Calu3 (cell line): Measurements from ENCODE around the gene ZIC4. TPM values are rescaled to one million over a fixed set of nuclear protein-coding genes. Genes with fewer than 3 reads are reported as not detected.

Source experiments
- BruUV-seq: library from RNA; stranded (reverse); fragments of 400-500 nt; replicated peaks from 2 replicates; lab custom pipeline; 2021; lab: Mats Ljungman, UMichigan
- CTCF ChIA-PET: fragments of 300-600 bp; sonication (Branson Sonifier 250); formaldehyde crosslinking; loops from one replicate; lab custom pipeline; 2022; ENCODE audit warnings: antibody characterized with exemption; lab: Charles Lee
- DNase-seq: peaks from one replicate; pipeline ENCODE4 v3.0.0; 2022
- H3K27ac Mint-ChIP-seq: one replicate; pipeline ENCODE4 v1.8.0; 2022; ENCODE audit warnings: mixed read lengths; ENCODE audit not compliant: unreplicated experiment
- H3K27me3 Mint-ChIP-seq: one replicate; pipeline ENCODE4 v1.8.0; 2022; ENCODE audit warnings: mixed read lengths; ENCODE audit not compliant: unreplicated experiment
- H3K36me3 Mint-ChIP-seq: one replicate; pipeline ENCODE4 v1.8.0; 2022; ENCODE audit warnings: mild to moderate bottlenecking, moderate library complexity, mixed read lengths; ENCODE audit not compliant: insufficient read depth, unreplicated experiment
- H3K4me1 Mint-ChIP-seq: one replicate; pipeline ENCODE4 v1.8.0; 2022; ENCODE audit warnings: mild to moderate bottlenecking, low read depth, mixed read lengths; ENCODE audit not compliant: unreplicated experiment
- H3K4me3 Mint-ChIP-seq: one replicate; pipeline ENCODE4 v1.8.0; 2022; ENCODE audit warnings: mild to moderate bottlenecking, low read depth, moderate library complexity, mixed read lengths; ENCODE audit not compliant: unreplicated experiment
- H3K9me3 Mint-ChIP-seq: one replicate; pipeline ENCODE4 v1.8.0; 2022; ENCODE audit warnings: low read depth, mixed read lengths; ENCODE audit not compliant: unreplicated experiment
- CTCF ChIP-seq: fragments of 200-600 bp; IDR thresholded peaks from one replicate; pipeline ENCODE4 v1.8.0; 2022; ENCODE audit warnings: antibody characterized with exemption; ENCODE audit not compliant: unreplicated experiment
- intact Hi-C: fragments of 100-400 bp; cut with micrococcal nuclease; formaldehyde crosslinking; loops from one replicate; pipeline ENCODE4 v1.10.0; 2022; ENCODE audit not compliant: unreplicated experiment
- total RNA-seq: library from RNA; stranded (reverse); gene quantifications from 2 replicates; pipeline ENCODE4 v1.2.3, GENCODE V29; 2022

The ZIC4 gene
- total RNA-seq, 1 experiment from 2014 or later, result not detected

GRCh38 chr3:147416931-147417330 is 10.6 kb upstream of the ZIC4 start:
- no peak for DNase-seq
- Mint-ChIP-seq H3K4me1 (no peaks in the 10 kb centered on the region), H3K4me3 (no peak overlapping the region), H3K27ac (no peak overlapping the region), H3K27me3 (no peaks in the 10 kb centered on the region), H3K9me3 (peaks cover 5% of the 10 kb centered on the region), H3K36me3 (peaks cover 7% of the 10 kb centered on the region)
- intact Hi-C loops, result loop anchor here (5.0 kb wide), 1 partner anchor 200 kb away; no protein-coding TSS in a partner anchor
- BruUV-seq, result no TSS peak
- CTCF ChIA-PET, result interaction anchor here (0.6 kb wide), 2 partner anchors 405 to 1103 kb away, joined by 3 read pairs; no protein-coding TSS in a partner anchor
- TF ChIP-seq CTCF, result no peak

GRCh38 chr3:147415874-147416273 is 9.5 kb upstream of the ZIC4 start:
- intact Hi-C loops, result loop anchor here (5.0 kb wide), 1 partner anchor 201 kb away; no protein-coding TSS in a partner anchor
- CTCF ChIA-PET, result no interaction called here
- no peak for TF ChIP-seq CTCF
- no TSS peak for BruUV-seq
- no peaks in the 10 kb centered on the region for H3K27me3 Mint-ChIP-seq
- peaks cover 7% of the 10 kb centered on the region for H3K36me3 Mint-ChIP-seq
- no peak for DNase-seq
- no peak overlapping the region for H3K27ac Mint-ChIP-seq
- peaks cover 8% of the 10 kb centered on the region for H3K4me1 Mint-ChIP-seq
- no peak overlapping the region for H3K4me3 Mint-ChIP-seq
- H3K9me3 Mint-ChIP-seq, result peaks cover 8% of the 10 kb centered on the region

- BruUV-seq, result no TSS peak
- Mint-ChIP-seq H3K27ac (no peak overlapping the region), H3K27me3 (no peaks in the 10 kb centered on the region), H3K36me3 (peaks cover 7% of the 10 kb centered on the region), H3K4me3 (no peak overlapping the region), H3K9me3 (peaks cover 8% of the 10 kb centered on the region), H3K4me1 (peaks cover 8% of the 10 kb centered on the region)
- DNase-seq, result no peak
- CTCF ChIA-PET, result no interaction called here
- intact Hi-C loops, result loop anchor here (5.0 kb wide), 1 partner anchor 202 kb away; no protein-coding TSS in a partner anchor
- no peak for TF ChIP-seq CTCF
Measured at GRCh38 chr3:147415286-147415685, 8.9 kb upstream of the ZIC4 start.

- Mint-ChIP-seq H3K36me3 (peaks cover 7% of the 10 kb centered on the region), H3K9me3 (peaks cover 8% of the 10 kb centered on the region), H3K27me3 (no peaks in the 10 kb centered on the region), H3K27ac (no peak overlapping the region), H3K4me3 (no peak overlapping the region), H3K4me1 (peaks cover 8% of the 10 kb centered on the region)
- DNase-seq, result no peak
- intact Hi-C loops, result loop anchor here (5.0 kb wide), 1 partner anchor 203 kb away; no protein-coding TSS in a partner anchor
- CTCF ChIA-PET, result no interaction called here
- no TSS peak for BruUV-seq
- TF ChIP-seq CTCF, result no peak
Measured at GRCh38 chr3:147414390-147415138, 8.2 kb upstream of the ZIC4 start.
